Transverse colon (tissue), 4 donors: Measurements from ENCODE around the gene TACC2. TPM values are rescaled to one million over a fixed set of nuclear protein-coding genes. Genes with fewer than 3 reads are reported as not detected.
"Not testable (repeated sequence)": the region's sequence is repeated elsewhere in the genome, so short reads cannot be mapped to it uniquely, and the experiment has no call there.

Experiments
- DNase-seq: peaks from one replicate; pipeline ENCODE4 v3.0.0-alpha.2; 2019
- H3K27ac ChIP-seq, 4 donors: fragments of 200-600 bp; sonication (generic); 2 replicates each; pipeline ENCODE4 v1.5.1; 2016 to 2018; ENCODE audit warnings: inconsistent platforms in 4 of 4
- H3K27me3 ChIP-seq: fragments of 200-600 bp; sonication (generic); 2 replicates; pipeline ENCODE4 v1.5.1; 2017; ENCODE audit warnings: inconsistent platforms
- H3K36me3 ChIP-seq, 4 donors: fragments of 200-600 bp; sonication (generic); 2 replicates each; pipeline ENCODE4 v1.5.1; 2017 to 2019; ENCODE audit warnings: inconsistent platforms in 4 of 4
- H3K4me1 ChIP-seq, 4 donors: fragments of 200-600 bp; sonication (generic); 2 replicates each; pipeline ENCODE4 v1.5.1; 2017 to 2020; ENCODE audit warnings: inconsistent platforms in 4 of 4
- H3K4me3 ChIP-seq, 4 donors: fragments of 200-600 bp; sonication (generic); 1 replicate in 1 of 4; 2 replicates in 3 of 4; pipeline versions ENCODE4 v1.5.1 to v1.6.1; 2017 to 2019; ENCODE audit warnings: inconsistent platforms in 4 of 4
- H3K9me3 ChIP-seq, 2 donors: fragments of 200-600 bp; sonication (generic); 2 replicates each; pipeline ENCODE4 v1.5.1; 2017 to 2019; ENCODE audit warnings: inconsistent platforms in 2 of 2
- CTCF ChIP-seq, 5 experiments: fragments of 200-600 bp in 3 of 5; fragments of 450-650 bp in 2 of 5; sonication (generic) in 3 of 5; IDR thresholded peaks; 1 replicate in 2 of 5; 2 replicates in 3 of 5; pipeline ENCODE4 v1.5.1; 2016 to 2017; ENCODE audit warnings: antibody characterized with exemption in 5 of 5, inconsistent platforms in 3 of 5, mild to moderate bottlenecking in 2 of 5, moderate library complexity in 1 of 5
- EP300 ChIP-seq: sonication (generic); formaldehyde crosslinking; IDR thresholded peaks from one replicate; pipeline ENCODE4 v1.6.1; 2017; ENCODE audit warnings: antibody characterized with exemption, low read depth
- POLR2A ChIP-seq: fragments of 450-650 bp; IDR thresholded peaks from one replicate; pipeline ENCODE4 v1.6.1; 2016; ENCODE audit warnings: antibody characterized with exemption, mild to moderate bottlenecking, moderate library complexity
- POLR2AphosphoS5 ChIP-seq, 3 donors: sonication (generic); formaldehyde crosslinking; IDR thresholded peaks; one replicate each; pipeline ENCODE4 v1.6.1; 2016; ENCODE audit warnings: antibody characterized with exemption in 3 of 3
- WGBS, 2 donors: methylation state at CpG; one replicate each; pipeline ENCODE4 v1.1.5; 2018; ENCODE audit warnings: low coverage in 1 of 2; 5-methylcytosine and 5-hydroxymethylcytosine counted together
- in situ Hi-C, 4 donors: fragments of 200-750 bp; cut with MboI; loops; one replicate each; pipeline versions ENCODE4 v1.15.0 to v1.15.1; 2017; ENCODE audit warnings: low sequenced_read_pairs in 3 of 4, low pct_ligation_motif_present in 1 of 4, low pct_unique_long_range_greater_than_20kb in 1 of 4
- intact Hi-C: fragments of 100-400 bp; cut with DNase I; formaldehyde crosslinking; loops from one replicate; pipeline ENCODE4 v1.15.1; 2023; ENCODE audit warnings: low total_unique reads
- total RNA-seq, 4 donors: library from RNA; depleted of rRNA; stranded (reverse); fragments of >200 nt; gene quantifications; one replicate each; pipeline ENCODE4 v1.1.0, GENCODE V29; 2016

The TACC2 gene
- total RNA-seq, 4 donors from 2014 or later = 65.9 to 178 (median 101) TPM

GRCh38 chr10:122072491-122072890, 83.5 kb downstream of the TACC2 start:
- intact Hi-C loops = no loop called here
- in situ Hi-C loops = no loop called here
- H3K9me3 ChIP-seq = no peaks in the 10 kb centered on the region

GRCh38 chr10:122073508-122073907, 84.5 kb downstream of the TACC2 start:
- in situ Hi-C loops (no loop called here), intact Hi-C loops (no loop called here)
- Histone ChIP-seq H3K27me3 (no peaks in the 10 kb centered on the region), H3K4me1 (peaks cover 0 to 13% (median 2%) of the 10 kb centered on the region in 4 donors), H3K4me3 (no peak overlapping the region), H3K36me3 (no peaks in the 10 kb centered on the region), H3K27ac (no peak overlapping the region), H3K9me3 (no peaks in the 10 kb centered on the region)
- no peak for TF ChIP-seq POLR2AphosphoS5 (IDR thresholded peaks at IDR 0.05)
- TF ChIP-seq EP300 = no peak
- no peak for DNase-seq
- 94 to 100% methylated on average over 3 to 7 of the region's 7 CpGs for WGBS, 2 donors

More at GRCh38 chr10:122072491-122072890, 83.5 kb downstream of the TACC2 start:
- no peak for TF ChIP-seq POLR2AphosphoS5 (IDR thresholded peaks at IDR 0.05)
- no peak for TF ChIP-seq EP300
- TF ChIP-seq CTCF (IDR thresholded peaks at IDR 0.05) = no peak
- TF ChIP-seq POLR2A = no peak
- Histone ChIP-seq H3K4me1 (peaks cover 0 to 10% (median 2%) of the 10 kb centered on the region in 4 donors), H3K4me3 (no peak overlapping the region), H3K27me3 (no peaks in the 10 kb centered on the region), H3K36me3 (no peaks in the 10 kb centered on the region), H3K27ac (no peak overlapping the region)
- 94 to 95% methylated on average over 9 of the region's 9 CpGs for WGBS, 2 donors
- DNase-seq = no peak

GRCh38 chr10:122075171-122075570, 86.2 kb downstream of the TACC2 start:
- H3K4me3 ChIP-seq = no peak overlapping the region
- in situ Hi-C loops = no loop called here
- intact Hi-C loops = no loop called here
- H3K9me3 ChIP-seq = no peaks in the 10 kb centered on the region
- H3K36me3 ChIP-seq = no peaks in the 10 kb centered on the region
- H3K27me3 ChIP-seq = no peaks in the 10 kb centered on the region
- WGBS, 2 donors = 82 to 88% methylated on average over 2 to 9 of the region's 9 CpGs
- H3K27ac ChIP-seq = no peak overlapping the region
- TF ChIP-seq POLR2A (no peak), EP300 (no peak), CTCF (IDR thresholded peaks at IDR 0.05) (no peak), POLR2AphosphoS5 (IDR thresholded peaks at IDR 0.05) (no peak)
- H3K4me1 ChIP-seq = peaks cover 0 to 9% (median 0%) of the 10 kb centered on the region in 4 donors
- DNase-seq = no peak

GRCh38 chr10:122075876-122076275, 86.9 kb downstream of the TACC2 start:
- H3K4me3 ChIP-seq, H3K27me3 ChIP-seq, intact Hi-C loops, in situ Hi-C loops, H3K27ac ChIP-seq, H3K9me3 ChIP-seq, H3K4me1 ChIP-seq, H3K36me3 ChIP-seq, DNase-seq: not testable (repeated sequence)
- 93 to 98% methylated on average over 5 to 6 of the region's 6 CpGs for WGBS, 2 donors

GRCh38 chr10:122077311-122077875, 88.4 kb downstream of the TACC2 start:
- Histone ChIP-seq H3K27ac (no peak overlapping the region), H3K9me3 (no peaks in the 10 kb centered on the region), H3K4me1 (peaks cover 0 to 7% (median 0%) of the 10 kb centered on the region in 4 donors), H3K36me3 (no peaks in the 10 kb centered on the region), H3K4me3 (no peak overlapping the region), H3K27me3 (no peaks in the 10 kb centered on the region)
- in situ Hi-C loops (no loop called here), intact Hi-C loops (no loop called here)
- WGBS, 2 donors = 88 to 100% methylated on average over 2 to 10 of the region's 10 CpGs
- TF ChIP-seq EP300 (no peak), POLR2A (no peak), POLR2AphosphoS5 (IDR thresholded peaks at IDR 0.05) (no peak), CTCF (IDR thresholded peaks at IDR 0.05) (no peak)
- no peak for DNase-seq
